Activated CD8-positive, alpha-beta T cell treated with anti-CD3 and anti-CD28 coated beads for 36 hours (primary cell): Measurements from ENCODE around the gene WDR64. TPM values are rescaled to one million over a fixed set of nuclear protein-coding genes. Genes with fewer than 3 reads are reported as not detected.

ENCODE experiments used
- ATAC-seq: fragments of 200-7000 bp; cut with Tn5 transposase; one replicate; pipeline ENCODE4 v1.10.0; 2021; ENCODE audit warnings: mild to moderate bottlenecking, moderate library complexity
- CTCF ChIA-PET: fragments of 350-600 bp; sonication (Branson Sonifier 250); formaldehyde crosslinking; loops from one replicate; lab custom pipeline; 2021; ENCODE audit warnings: antibody characterized with exemption; lab: Charles Lee
- POLR2A ChIA-PET: fragments of 350-600 bp; sonication (Branson Sonifier 250); formaldehyde crosslinking; loops from one replicate; lab custom pipeline; 2021; ENCODE audit warnings: antibody characterized with exemption; lab: Charles Lee
- DNase-seq: peaks from one replicate; pipeline ENCODE4 v3.0.0-alpha.2; 2020
- H3K27ac Mint-ChIP-seq: one replicate; pipeline ENCODE4 v1.8.0; 2021; ENCODE audit warnings: mild to moderate bottlenecking, mixed read lengths
- H3K27me3 Mint-ChIP-seq: one replicate; pipeline ENCODE4 v1.8.0; 2021; ENCODE audit warnings: mixed read lengths
- H3K36me3 Mint-ChIP-seq: one replicate; pipeline ENCODE4 v1.8.0; 2021; ENCODE audit warnings: low read depth, mixed read lengths
- H3K4me1 Mint-ChIP-seq: one replicate; pipeline ENCODE4 v1.8.0; 2021; ENCODE audit warnings: low read depth, mixed read lengths
- H3K4me3 Mint-ChIP-seq: one replicate; pipeline ENCODE4 v1.8.0; 2021; ENCODE audit warnings: mild to moderate bottlenecking, moderate library complexity, mixed read lengths
- H3K9me3 Mint-ChIP-seq: one replicate; pipeline ENCODE4 v1.8.0; 2021; ENCODE audit warnings: mixed read lengths
- intact Hi-C: fragments of 100-400 bp; cut with micrococcal nuclease; formaldehyde crosslinking; loops from one replicate; pipeline ENCODE4 v1.10.0; 2022
- total RNA-seq, 2 experiments: library from RNA; stranded (reverse); gene quantifications; one replicate each; pipeline ENCODE4 v1.2.3, GENCODE V29; 2021
- TF ChIP-seq, protein P1 (sequence below): fragments of 200-600 bp; IDR thresholded peaks from one replicate; pipeline ENCODE4 v1.8.0; 2022; ENCODE audit warnings: antibody characterized with exemption, mild to moderate bottlenecking

Gene WDR64
- total RNA-seq = not detected

DNA sequence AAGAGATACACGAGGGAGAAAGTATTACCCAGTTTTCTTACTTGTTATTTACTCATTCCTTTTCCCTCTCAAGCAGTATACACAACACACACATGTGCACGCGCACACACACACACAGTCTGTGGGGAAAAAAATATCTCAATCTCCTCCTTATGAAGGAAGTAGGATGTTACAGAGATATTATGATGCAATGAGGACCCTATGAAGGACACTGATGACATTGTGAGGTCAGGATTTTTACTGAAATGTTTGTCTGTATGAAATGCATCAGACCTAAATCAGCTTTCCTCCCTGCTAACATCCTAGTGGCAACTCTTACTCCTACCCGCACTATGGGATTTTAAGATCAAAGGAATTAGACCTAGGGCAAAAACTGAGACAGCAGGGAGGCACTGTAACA is at the start of gene WDR64:
TSS of gene WDR64 (plus strand) at position 270 of the 400 bp plus-strand sequence. CDS start 204 bp downstream, outside the sequence.
- Mint-ChIP-seq H3K27me3 (no peaks in the 10 kb centered on the region), H3K4me1 (peaks cover 5% of the 10 kb centered on the region), H3K27ac (no peak within 1 kb of the TSS), H3K4me3 (no peak within 1 kb of the TSS), H3K9me3 (no peaks in the 10 kb centered on the region), H3K36me3 (no peaks in the 10 kb centered on the region)
- POLR2A ChIA-PET = interaction anchor here (0.7 to 1.6 kb wide), 2 partner anchors 11 to 123 kb away, joined by 3 read pairs; no protein-coding TSS in a partner anchor
- intact Hi-C loops = no loop called here
- DNase-seq (no peak), ATAC-seq (no peak)
- TF ChIP-seq, protein P1, sequence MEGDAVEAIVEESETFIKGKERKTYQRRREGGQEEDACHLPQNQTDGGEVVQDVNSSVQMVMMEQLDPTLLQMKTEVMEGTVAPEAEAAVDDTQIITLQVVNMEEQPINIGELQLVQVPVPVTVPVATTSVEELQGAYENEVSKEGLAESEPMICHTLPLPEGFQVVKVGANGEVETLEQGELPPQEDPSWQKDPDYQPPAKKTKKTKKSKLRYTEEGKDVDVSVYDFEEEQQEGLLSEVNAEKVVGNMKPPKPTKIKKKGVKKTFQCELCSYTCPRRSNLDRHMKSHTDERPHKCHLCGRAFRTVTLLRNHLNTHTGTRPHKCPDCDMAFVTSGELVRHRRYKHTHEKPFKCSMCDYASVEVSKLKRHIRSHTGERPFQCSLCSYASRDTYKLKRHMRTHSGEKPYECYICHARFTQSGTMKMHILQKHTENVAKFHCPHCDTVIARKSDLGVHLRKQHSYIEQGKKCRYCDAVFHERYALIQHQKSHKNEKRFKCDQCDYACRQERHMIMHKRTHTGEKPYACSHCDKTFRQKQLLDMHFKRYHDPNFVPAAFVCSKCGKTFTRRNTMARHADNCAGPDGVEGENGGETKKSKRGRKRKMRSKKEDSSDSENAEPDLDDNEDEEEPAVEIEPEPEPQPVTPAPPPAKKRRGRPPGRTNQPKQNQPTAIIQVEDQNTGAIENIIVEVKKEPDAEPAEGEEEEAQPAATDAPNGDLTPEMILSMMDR = no peak
- CTCF ChIA-PET = no interaction called here

DNA sequence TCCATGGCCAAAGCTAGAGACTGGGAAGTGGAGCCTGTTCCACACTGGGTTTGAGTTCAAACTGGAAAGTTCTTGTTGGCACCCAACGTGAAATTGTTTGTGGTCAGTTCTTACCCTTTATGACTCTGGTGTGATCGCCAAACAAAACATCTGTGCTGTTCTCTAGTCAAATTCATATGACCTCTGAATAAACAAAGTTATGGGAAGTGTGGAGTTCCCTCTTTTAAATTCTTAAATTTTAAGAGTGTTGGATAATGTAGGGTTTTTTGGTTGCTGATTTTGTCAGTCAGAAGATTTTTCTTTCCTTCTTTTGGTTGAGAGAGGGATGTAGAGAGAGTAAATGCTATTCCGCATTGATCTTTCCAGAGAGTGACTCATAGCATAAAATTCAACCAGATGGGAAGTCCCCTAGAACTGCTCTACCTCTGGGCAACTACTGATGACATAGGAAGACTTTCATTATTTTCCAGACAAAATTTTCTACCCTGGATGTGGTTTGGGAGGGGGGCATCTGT is 48.3 kb upstream of the WDR64 start:
- ChIA-PET POLR2A (no interaction called here), CTCF (no interaction called here)
- H3K27me3 Mint-ChIP-seq = no peaks in the 10 kb centered on the region
- H3K4me3 Mint-ChIP-seq = no peak overlapping the region
- no peak overlapping the region for H3K27ac Mint-ChIP-seq
- no peaks in the 10 kb centered on the region for H3K9me3 Mint-ChIP-seq
- DNase-seq (no peak), ATAC-seq (no peak)
- TF ChIP-seq, protein P1 = no peak
- peaks cover 12% of the 10 kb centered on the region for H3K36me3 Mint-ChIP-seq
- intact Hi-C loops = no loop called here
- peaks cover 4% of the 10 kb centered on the region for H3K4me1 Mint-ChIP-seq

DNA sequence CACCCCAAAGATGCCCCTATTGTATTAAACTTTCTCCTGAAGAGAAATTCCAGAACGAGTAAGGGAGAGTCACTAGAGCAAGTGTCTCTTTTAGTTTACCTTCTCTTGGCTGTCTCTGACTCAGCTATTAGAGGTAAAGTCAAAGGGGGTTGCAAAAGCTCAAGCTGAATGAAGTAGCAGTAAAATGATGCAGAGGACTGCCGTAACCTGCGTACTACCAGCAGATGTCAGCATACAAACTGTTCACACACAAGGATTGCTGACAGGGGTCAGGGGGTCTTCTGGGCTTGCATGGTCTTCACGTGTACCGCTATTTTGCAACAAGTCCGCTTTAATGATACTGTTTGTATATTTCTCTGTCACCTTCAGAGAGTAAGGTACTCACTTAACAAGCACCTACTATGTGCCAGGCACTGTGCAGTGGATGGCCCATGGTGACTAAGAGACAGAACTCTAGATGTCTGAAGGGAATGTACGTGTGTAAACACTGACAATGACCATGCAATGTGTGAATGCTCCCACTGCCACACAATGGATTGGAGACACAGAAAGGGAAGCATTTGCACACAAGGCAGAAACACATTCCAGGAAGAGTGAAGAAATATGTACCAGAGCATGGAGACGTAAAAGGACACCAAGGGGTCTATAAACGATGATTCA is 46.8 kb upstream of the WDR64 start:
- ChIA-PET CTCF (interaction anchor here (0.6 kb wide), 1 partner anchor 79 kb away, joined by 3 read pairs; no protein-coding TSS in a partner anchor), POLR2A (interaction anchor here (0.5 kb wide), 1 partner anchor 242 kb away, joined by 3 read pairs; the partner anchor contains the start of gene EXO1)
- H3K27ac Mint-ChIP-seq = no peak overlapping the region
- H3K36me3 Mint-ChIP-seq = peaks cover 12% of the 10 kb centered on the region
- TF ChIP-seq, protein P1 = no peak
- no peaks in the 10 kb centered on the region for H3K27me3 Mint-ChIP-seq
- H3K4me3 Mint-ChIP-seq = no peak overlapping the region
- no peaks in the 10 kb centered on the region for H3K9me3 Mint-ChIP-seq
- ATAC-seq (no peak), DNase-seq (no peak)
- intact Hi-C loops = no loop called here
- peaks cover 4% of the 10 kb centered on the region for H3K4me1 Mint-ChIP-seq

DNA sequence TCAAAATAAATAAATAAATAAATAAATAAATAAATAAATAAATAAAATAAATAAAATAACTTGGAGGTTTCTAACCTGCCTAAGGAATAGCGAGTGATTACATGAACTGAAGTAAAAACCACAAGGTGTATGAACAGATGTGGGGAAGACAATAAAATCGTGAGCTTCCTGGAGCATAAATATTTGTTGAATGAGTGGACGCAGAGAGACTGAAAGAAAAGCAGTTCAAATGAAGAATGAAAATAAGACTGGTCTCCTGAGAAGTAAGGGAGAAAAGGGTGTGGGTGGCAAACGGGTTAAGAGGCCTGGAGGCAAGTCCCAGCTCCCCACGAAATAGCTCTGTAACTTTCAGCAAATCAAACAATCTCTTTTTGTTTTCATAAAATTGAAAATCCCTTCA is 45.5 kb upstream of the WDR64 start:
- ChIA-PET POLR2A (interaction anchor here (0.7 kb wide), 1 partner anchor 13 kb away, joined by 3 read pairs; no protein-coding TSS in a partner anchor), CTCF (no interaction called here)
- Mint-ChIP-seq H3K4me3 (no peak overlapping the region), H3K27ac (no peak overlapping the region), H3K27me3 (no peaks in the 10 kb centered on the region), H3K4me1 (peaks cover 2% of the 10 kb centered on the region), H3K9me3 (no peaks in the 10 kb centered on the region), H3K36me3 (peaks cover 12% of the 10 kb centered on the region)
- DNase-seq (no peak), ATAC-seq (no peak)
- TF ChIP-seq, protein P1 = no peak
- intact Hi-C loops = no loop called here

DNA sequence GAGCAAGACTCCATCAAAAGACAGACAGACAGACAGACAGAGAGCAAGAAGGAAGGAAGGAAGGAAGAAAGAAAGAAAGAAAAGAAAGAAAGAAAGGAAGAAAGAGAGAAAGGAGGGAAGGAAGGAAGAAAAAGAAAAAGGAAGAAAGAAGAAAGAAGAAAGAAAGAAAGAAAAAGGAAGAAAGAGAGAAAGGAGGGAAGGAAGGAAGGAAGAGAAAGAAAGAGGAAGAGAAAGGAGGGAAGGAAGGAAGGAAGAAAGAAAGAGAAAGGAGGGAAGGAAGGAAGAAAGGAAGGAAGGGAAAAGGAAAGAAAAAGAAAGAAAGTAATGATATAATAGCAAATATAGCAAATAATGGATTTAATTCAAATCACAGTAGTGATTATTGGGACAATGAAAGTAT is 44.6 kb upstream of the WDR64 start:
- CTCF ChIA-PET = no interaction called here
- Mint-ChIP-seq H3K4me1 (peaks cover 3% of the 10 kb centered on the region), H3K27me3 (no peaks in the 10 kb centered on the region)

More for the DNA sequence above, 44.6 kb upstream of the WDR64 start:
- TF ChIP-seq, protein P1 = peak; percentile 18
- DNase-seq (no peak), ATAC-seq (no peak)
- POLR2A ChIA-PET = no interaction called here
- no peaks in the 10 kb centered on the region for H3K9me3 Mint-ChIP-seq
- intact Hi-C loops = no loop called here
- no peak overlapping the region for H3K4me3 Mint-ChIP-seq
- H3K27ac Mint-ChIP-seq = no peak overlapping the region
- peaks cover 7% of the 10 kb centered on the region for H3K36me3 Mint-ChIP-seq
